Mucosa of descending colon (tissue), 3 donors: ENCODE measurements around the gene HIBCH. TPM values are rescaled to one million over a fixed set of nuclear protein-coding genes. Genes with fewer than 3 reads are reported as not detected.

ENCODE experiments used
- ATAC-seq: fragments of 200-7000 bp; cut with Tn5 transposase; one replicate; pipeline ENCODE4 v1.9.1; 2020; ENCODE audit warnings: mild to moderate bottlenecking, moderate library complexity
- DNase-seq, 3 donors: peaks; one replicate each; pipeline ENCODE4 v3.0.0-alpha.2; 2020
- H3K36me3 ChIP-seq: fragments of 200-600 bp; one replicate; pipeline ENCODE4 v1.8.0; 2021; ENCODE audit warnings: low read depth, mild to moderate bottlenecking
- H3K4me1 ChIP-seq: fragments of 200-600 bp; one replicate; pipeline ENCODE4 v1.8.0; 2021; ENCODE audit warnings: low read depth, mild to moderate bottlenecking
- H3K4me3 ChIP-seq: fragments of 200-600 bp; one replicate; pipeline ENCODE4 v1.8.0; 2021; ENCODE audit warnings: mild to moderate bottlenecking
- H3K9me3 ChIP-seq: fragments of 200-600 bp; one replicate; pipeline ENCODE4 v1.8.0; 2021; ENCODE audit warnings: mild to moderate bottlenecking
- CTCF ChIP-seq: fragments of 200-600 bp; IDR thresholded peaks from one replicate; pipeline ENCODE4 v1.8.0; 2022; ENCODE audit warnings: antibody characterized with exemption, mild to moderate bottlenecking
- intact Hi-C, 2 donors: fragments of 100-400 bp; cut with DNase I in 1 of 2; cut with micrococcal nuclease in 1 of 2; formaldehyde crosslinking; loops; one replicate each; pipeline versions ENCODE4 v1.11.0 to v1.11.1; 2022; cut with DNase I, micrococcal nuclease
- total RNA-seq, 3 donors: library from RNA; stranded (reverse); fragmentation: NEBNext Ultra II Directional in 2 of 3; extraction: Animal tissue kit (Norgen Biotek cat#: 25700) in 2 of 3; gene quantifications; one replicate each; pipeline versions ENCODE4 v1.2.1 to v1.2.4, GENCODE V29; 2021 to 2023
- donor health status: DM: no; HTN: no; CAD: no; lungs with moderate emphysema.
- donor health status: DM: no; HTN: no; CAD: no.
- donor health status: DM: no; HTN: yes; CAD: no.

HIBCH gene
- total RNA-seq, 3 donors from 2014 or later, result 46.5 to 79.3 (median 46.7) TPM

- peaks cover 7% of the 10 kb centered on the region for H3K9me3 ChIP-seq
- ATAC-seq, result no peak
- H3K36me3 ChIP-seq, result no peaks in the 10 kb centered on the region
- no peak for DNase-seq
- no peak overlapping the region for H3K4me3 ChIP-seq
- H3K4me1 ChIP-seq, result no peaks in the 10 kb centered on the region
- TF ChIP-seq CTCF, result no peak
- intact Hi-C loops, result no loop called here
Observed at GRCh38 chr2:190177249-190178040, 142.2 kb downstream of the HIBCH start.

GRCh38 chr2:190173392-190173791 lies 146.2 kb downstream of the HIBCH start:
- no peak for TF ChIP-seq CTCF
- Histone ChIP-seq H3K36me3 (no peaks in the 10 kb centered on the region), H3K9me3 (peaks cover 7% of the 10 kb centered on the region), H3K4me3 (no peak overlapping the region), H3K4me1 (peaks cover 5% of the 10 kb centered on the region)
- ATAC-seq, result no peak
- DNase-seq, result no peak
- intact Hi-C loops, result no loop called here

GRCh38 chr2:190170673-190171072 lies 149.0 kb downstream of the HIBCH start:
- Histone ChIP-seq H3K4me3 (no peak overlapping the region), H3K4me1 (peaks cover 5% of the 10 kb centered on the region), H3K9me3 (peaks cover 7% of the 10 kb centered on the region), H3K36me3 (no peaks in the 10 kb centered on the region)
- intact Hi-C loops, result no loop called here
- ATAC-seq (peak; percentile 94), DNase-seq (no peak)
- no peak for TF ChIP-seq CTCF

GRCh38 chr2:190169221-190170072 lies 150.2 kb downstream of the HIBCH start:
- H3K4me1 ChIP-seq, result peaks cover 5% of the 10 kb centered on the region
- intact Hi-C loops, result no loop called here
- no peaks in the 10 kb centered on the region for H3K36me3 ChIP-seq
- H3K9me3 ChIP-seq, result peaks cover 10% of the 10 kb centered on the region
- no peak for ATAC-seq
- no peak for TF ChIP-seq CTCF
- H3K4me3 ChIP-seq, result no peak overlapping the region
- DNase-seq, result no peak

- intact Hi-C loops, result no loop called here
- Histone ChIP-seq H3K4me3 (no peak overlapping the region), H3K36me3 (no peaks in the 10 kb centered on the region), H3K4me1 (peaks cover 5% of the 10 kb centered on the region), H3K9me3 (peaks cover 4% of the 10 kb centered on the region)
- ATAC-seq (no peak), DNase-seq (no peak)
- no peak for TF ChIP-seq CTCF
Observed at GRCh38 chr2:190167702-190168101, 151.9 kb downstream of the HIBCH start.
